ENCODE measurements around the gene TAS2R7. TPM values are rescaled to one million over a fixed set of nuclear protein-coding genes. Genes with fewer than 3 reads are reported as not detected.

The TAS2R7 gene
- total and polyA plus RNA-seq, 10 of the 15 experiments (the other 5 are each of a cell fraction or from before 2014, with no cell fraction given), result not detected

DNA sequence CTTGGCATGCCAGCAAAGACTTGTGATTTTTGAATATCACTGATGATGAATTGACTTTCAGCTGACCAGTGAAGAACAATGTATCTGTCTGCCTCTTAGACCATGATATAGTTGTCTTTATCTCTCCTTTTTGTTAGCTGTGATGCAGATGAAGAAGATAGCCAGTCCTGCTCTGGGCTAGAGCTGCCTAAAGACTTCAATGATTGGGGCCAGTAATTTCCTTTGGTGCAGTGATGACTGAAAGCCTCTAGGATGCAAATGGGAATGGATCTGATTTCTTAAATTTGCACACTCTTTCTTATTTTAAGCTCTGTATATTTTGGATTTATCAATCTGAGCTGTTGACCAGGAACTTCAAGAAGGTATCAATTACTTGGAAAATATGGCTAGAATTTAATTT, 7.6 kb upstream of the TAS2R7 start, which contains the start of gene TAS2R9:
TSS of gene TAS2R9 (minus strand) at position 101 of the 400 bp plus-strand sequence. CDS start at position 8, 93 bp downstream.
- Histone ChIP-seq H3K27me3 (replicated peaks in 1 of 2; ENCODE audit: control insufficient read depth in 2 of 2, insufficient read depth in 2 of 2, low read length in 1 of 2) (no peaks in the 10 kb centered on the region; a peak in 1 of 4 replicates), H3K27ac (ENCODE audit: control insufficient read depth, insufficient read depth) (no peak within 1 kb of the TSS), H3K36me3 (ENCODE audit: control insufficient read depth in 2 of 2, insufficient read depth in 2 of 2, low read length in 1 of 2) (no peaks in the 10 kb centered on the region), H3K4me3 (no peak within 1 kb of the TSS), H4K20me1 (ENCODE audit: control insufficient read depth, insufficient read depth) (no peaks in the 10 kb centered on the region), H2AFZ (ENCODE audit: control insufficient read depth, low read depth, low read length) (no peak within 1 kb of the TSS), H3K4me1 (ENCODE audit: control insufficient read depth, insufficient read depth, low read length) (no peaks in the 10 kb centered on the region), H3K9me3 (replicated peaks; ENCODE audit: control insufficient read depth, insufficient read depth, low read length) (no peaks in the 10 kb centered on the region), H3K79me2 (ENCODE audit: control insufficient read depth, insufficient read depth, low read length) (no peaks in the 10 kb centered on the region), H3K9ac (ENCODE audit: control insufficient read depth, insufficient read depth, low read length) (no peak within 1 kb of the TSS), H3K4me2 (ENCODE audit: control insufficient read depth, insufficient read depth) (no peak within 1 kb of the TSS)
- no peak for FAIRE-seq
- DNase-seq (ENCODE audit: low read depth, low spot score), result no peak
- SMC1A ChIA-PET (ENCODE audit: uncharacterized antibody, unreplicated experiment), result interaction anchor here (0.7 to 1.6 kb wide), 3 partner anchors 11 to 416 kb away, joined by 3 read pairs; no protein-coding TSS in a partner anchor
- POLR2A ChIA-PET, result no interaction called here
- no peak for TF ChIP-seq ZNF217 (IDR thresholded peaks at IDR 0.05)
- no peak for TF ChIP-seq HDGF (IDR thresholded peaks at IDR 0.05)
- TF ChIP-seq JUNB (IDR thresholded peaks at IDR 0.05), result no peak
- TF ChIP-seq, protein P1, sequence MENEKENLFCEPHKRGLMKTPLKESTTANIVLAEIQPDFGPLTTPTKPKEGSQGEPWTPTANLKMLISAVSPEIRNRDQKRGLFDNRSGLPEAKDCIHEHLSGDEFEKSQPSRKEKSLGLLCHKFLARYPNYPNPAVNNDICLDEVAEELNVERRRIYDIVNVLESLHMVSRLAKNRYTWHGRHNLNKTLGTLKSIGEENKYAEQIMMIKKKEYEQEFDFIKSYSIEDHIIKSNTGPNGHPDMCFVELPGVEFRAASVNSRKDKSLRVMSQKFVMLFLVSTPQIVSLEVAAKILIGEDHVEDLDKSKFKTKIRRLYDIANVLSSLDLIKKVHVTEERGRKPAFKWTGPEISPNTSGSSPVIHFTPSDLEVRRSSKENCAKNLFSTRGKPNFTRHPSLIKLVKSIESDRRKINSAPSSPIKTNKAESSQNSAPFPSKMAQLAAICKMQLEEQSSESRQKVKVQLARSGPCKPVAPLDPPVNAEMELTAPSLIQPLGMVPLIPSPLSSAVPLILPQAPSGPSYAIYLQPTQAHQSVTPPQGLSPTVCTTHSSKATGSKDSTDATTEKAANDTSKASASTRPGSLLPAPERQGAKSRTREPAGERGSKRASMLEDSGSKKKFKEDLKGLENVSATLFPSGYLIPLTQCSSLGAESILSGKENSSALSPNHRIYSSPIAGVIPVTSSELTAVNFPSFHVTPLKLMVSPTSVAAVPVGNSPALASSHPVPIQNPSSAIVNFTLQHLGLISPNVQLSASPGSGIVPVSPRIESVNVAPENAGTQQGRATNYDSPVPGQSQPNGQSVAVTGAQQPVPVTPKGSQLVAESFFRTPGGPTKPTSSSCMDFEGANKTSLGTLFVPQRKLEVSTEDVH (IDR thresholded peaks at IDR 0.05; ENCODE audit: low read depth, partially characterized antibody), result no peak
- TF ChIP-seq HCFC1 (IDR thresholded peaks at IDR 0.05; ENCODE audit: low read length), result no peak
- no peak for ATAC-seq
- RAD21 ChIA-PET (ENCODE audit: unreplicated experiment), result interaction anchor here (1.0 kb wide), 1 partner anchor 389 kb away, joined by 3 read pairs; no protein-coding TSS in a partner anchor
- CTCF ChIA-PET, result no interaction called here
- in situ Hi-C loops (cut with MboI) (no loop called here), intact Hi-C loops (cut with micrococcal nuclease; ENCODE audit: unreplicated experiment) (no loop called here)
- no TSS peak for BruUV-seq (replicated peaks)

- WGBS (ENCODE audit: insufficient coverage, insufficient replicate concordance, low lambda C conversion rate, missing lambda C conversion rate), result 3% methylated on average over 1 of the region's 1 CpG
- BruUV-seq (replicated peaks), result no TSS peak
- no peak within 1 kb of the TSS for H3K4me3 ChIP-seq
- no peak within 1 kb of the TSS for H3K27ac ChIP-seq (ENCODE audit: control insufficient read depth, insufficient read depth)
- no peak for TF ChIP-seq ZNF384 (IDR thresholded peaks at IDR 0.05; ENCODE audit: borderline replicate concordance, low read depth, low read length)
- TF ChIP-seq CHD2 (IDR thresholded peaks at IDR 0.05; ENCODE audit: borderline replicate concordance, low read depth, low read length), result no peak
- TF ChIP-seq IKZF1 (conservative IDR thresholded peaks at IDR 0.05), result no peak
- no peaks in the 10 kb centered on the region; a peak in 1 of 4 replicates for H3K27me3 ChIP-seq (replicated peaks in 1 of 2; ENCODE audit: control insufficient read depth in 2 of 2, insufficient read depth in 2 of 2, low read length in 1 of 2)
- ChIA-PET CTCF (no interaction called here), SMC1A (ENCODE audit: uncharacterized antibody, unreplicated experiment) (no interaction called here), POLR2A (no interaction called here), RAD21 (ENCODE audit: unreplicated experiment) (no interaction called here)
- H3K36me3 ChIP-seq (ENCODE audit: control insufficient read depth in 2 of 2, insufficient read depth in 2 of 2, low read length in 1 of 2), result no peaks in the 10 kb centered on the region
- H2AFZ ChIP-seq (ENCODE audit: control insufficient read depth, low read depth, low read length), result no peak within 1 kb of the TSS
- no peak within 1 kb of the TSS for H3K9ac ChIP-seq (ENCODE audit: control insufficient read depth, insufficient read depth, low read length)
- no peaks in the 10 kb centered on the region for H3K9me3 ChIP-seq (replicated peaks; ENCODE audit: control insufficient read depth, insufficient read depth, low read length)
- no peak within 1 kb of the TSS for H3K4me2 ChIP-seq (ENCODE audit: control insufficient read depth, insufficient read depth)
- in situ Hi-C loops (cut with MboI), result no loop called here
- no peak for DNase-seq (ENCODE audit: low read depth, low spot score)
- H4K20me1 ChIP-seq (ENCODE audit: control insufficient read depth, insufficient read depth), result no peaks in the 10 kb centered on the region
- intact Hi-C loops (cut with micrococcal nuclease; ENCODE audit: unreplicated experiment), result no loop called here
- FAIRE-seq, result no peak
- no peak for ATAC-seq
- H3K4me1 ChIP-seq (ENCODE audit: control insufficient read depth, insufficient read depth, low read length), result no peaks in the 10 kb centered on the region
- no peaks in the 10 kb centered on the region for H3K79me2 ChIP-seq (ENCODE audit: control insufficient read depth, insufficient read depth, low read length)
Observed at GRCh38 chr12:10807186-10807585, 4.8 kb upstream of the TAS2R7 start, which contains the start of gene TAS2R8. TSS of gene TAS2R8 (minus strand) at chr12:10807286. CDS start at chr12:10806980, 306 bp downstream.
